Chondrocyte (in vitro differentiated cells): Measurements from ENCODE around the gene DNAJB6. TPM values are rescaled to one million over a fixed set of nuclear protein-coding genes. Genes with fewer than 3 reads are reported as not detected.

Experiments used
- DNase-seq: peaks from one replicate; pipeline ENCODE4 v3.0.0; 2021; ENCODE audit warnings: mixed read lengths, low spot score
- H3K27ac Mint-ChIP-seq: one replicate; pipeline ENCODE4 v1.8.0; 2021; ENCODE audit warnings: mild to moderate bottlenecking, moderate library complexity, mixed read lengths; ENCODE audit not compliant: unreplicated experiment
- H3K27me3 Mint-ChIP-seq: 2 replicates; pipeline ENCODE4 v1.8.0; 2021; ENCODE audit warnings: low read depth, mixed read lengths
- H3K36me3 Mint-ChIP-seq: 2 replicates; pipeline ENCODE4 v1.8.0; 2021; ENCODE audit warnings: low read depth, mixed read lengths
- H3K4me1 Mint-ChIP-seq: 2 replicates; pipeline ENCODE4 v1.8.0; 2021; ENCODE audit warnings: low read depth, mild to moderate bottlenecking, mixed read lengths
- H3K4me3 Mint-ChIP-seq: one replicate; pipeline ENCODE4 v1.8.0; 2021; ENCODE audit warnings: mild to moderate bottlenecking, moderate library complexity, mixed read lengths; ENCODE audit not compliant: unreplicated experiment
- H3K9me3 Mint-ChIP-seq: 2 replicates; pipeline ENCODE4 v1.8.0; 2021; ENCODE audit warnings: low read depth, mixed read lengths
- total RNA-seq: library from RNA; stranded (reverse); gene quantifications from 3 replicates; pipeline ENCODE4 v1.2.1, GENCODE V29; 2021
- TF ChIP-seq, protein P1 (sequence below): fragments of 200-600 bp; sonication (generic); IDR thresholded peaks from 2 replicates; pipeline ENCODE4 v1.5.0; 2021; ENCODE audit warnings: antibody characterized with exemption, mild to moderate bottlenecking, moderate library complexity

DNAJB6 gene
- total RNA-seq, 1 donor from 2014 or later: 108 TPM

DNA sequence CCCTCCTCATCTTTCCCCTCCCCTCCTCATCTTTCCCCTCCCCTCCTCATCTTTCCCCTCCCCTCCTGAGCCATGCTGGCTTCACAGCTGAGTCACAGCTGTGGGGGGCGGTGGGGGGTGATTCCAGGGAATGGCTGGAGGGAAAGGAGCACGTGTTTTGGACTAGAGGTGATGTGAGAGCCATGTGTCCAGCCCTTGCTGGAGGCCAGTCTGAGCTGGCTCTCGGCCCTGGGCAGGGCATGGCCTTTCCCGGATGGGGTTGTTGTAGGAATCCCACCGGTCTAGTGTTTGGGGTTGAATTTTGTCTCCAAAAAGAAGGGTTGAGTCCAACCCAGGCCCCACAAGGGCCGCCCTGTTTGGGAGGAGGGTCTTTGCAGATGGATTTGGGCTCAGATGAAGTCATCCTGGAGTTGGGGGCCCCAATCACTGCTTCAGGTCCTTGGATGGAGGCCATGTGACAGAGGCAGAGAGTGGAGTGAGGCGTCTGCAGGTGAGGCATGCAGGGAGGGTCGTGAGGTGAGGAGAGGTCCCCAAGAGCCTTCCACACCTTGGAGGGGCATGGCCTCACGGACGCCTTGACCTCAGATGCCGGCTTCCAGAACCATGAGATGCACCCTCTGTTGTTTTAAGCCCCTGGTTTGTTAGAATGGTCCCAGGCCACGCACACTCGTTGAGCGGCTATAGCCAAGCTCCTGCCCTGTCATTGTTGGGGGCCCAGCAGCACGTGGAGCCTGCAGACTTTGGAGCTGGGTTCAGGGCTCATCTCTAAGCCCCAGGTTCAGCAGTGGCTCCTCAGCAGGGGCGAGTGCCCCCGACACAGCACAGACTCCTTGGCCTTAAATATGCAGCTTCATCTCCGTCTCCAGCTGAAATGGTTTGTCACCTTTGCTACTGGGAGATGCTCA, 101.6 kb downstream of the DNAJB6 start:
- H3K27me3 Mint-ChIP-seq: peaks cover 1% of the 10 kb centered on the region
- H3K36me3 Mint-ChIP-seq: no peaks in the 10 kb centered on the region
- peak; percentile 63 for DNase-seq
- TF ChIP-seq, protein P1, sequence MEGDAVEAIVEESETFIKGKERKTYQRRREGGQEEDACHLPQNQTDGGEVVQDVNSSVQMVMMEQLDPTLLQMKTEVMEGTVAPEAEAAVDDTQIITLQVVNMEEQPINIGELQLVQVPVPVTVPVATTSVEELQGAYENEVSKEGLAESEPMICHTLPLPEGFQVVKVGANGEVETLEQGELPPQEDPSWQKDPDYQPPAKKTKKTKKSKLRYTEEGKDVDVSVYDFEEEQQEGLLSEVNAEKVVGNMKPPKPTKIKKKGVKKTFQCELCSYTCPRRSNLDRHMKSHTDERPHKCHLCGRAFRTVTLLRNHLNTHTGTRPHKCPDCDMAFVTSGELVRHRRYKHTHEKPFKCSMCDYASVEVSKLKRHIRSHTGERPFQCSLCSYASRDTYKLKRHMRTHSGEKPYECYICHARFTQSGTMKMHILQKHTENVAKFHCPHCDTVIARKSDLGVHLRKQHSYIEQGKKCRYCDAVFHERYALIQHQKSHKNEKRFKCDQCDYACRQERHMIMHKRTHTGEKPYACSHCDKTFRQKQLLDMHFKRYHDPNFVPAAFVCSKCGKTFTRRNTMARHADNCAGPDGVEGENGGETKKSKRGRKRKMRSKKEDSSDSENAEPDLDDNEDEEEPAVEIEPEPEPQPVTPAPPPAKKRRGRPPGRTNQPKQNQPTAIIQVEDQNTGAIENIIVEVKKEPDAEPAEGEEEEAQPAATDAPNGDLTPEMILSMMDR: no peak
- H3K4me1 Mint-ChIP-seq: peaks cover 3% of the 10 kb centered on the region
- H3K9me3 Mint-ChIP-seq: no peaks in the 10 kb centered on the region
- no peak overlapping the region for H3K27ac Mint-ChIP-seq
- H3K4me3 Mint-ChIP-seq: no peak overlapping the region

DNA sequence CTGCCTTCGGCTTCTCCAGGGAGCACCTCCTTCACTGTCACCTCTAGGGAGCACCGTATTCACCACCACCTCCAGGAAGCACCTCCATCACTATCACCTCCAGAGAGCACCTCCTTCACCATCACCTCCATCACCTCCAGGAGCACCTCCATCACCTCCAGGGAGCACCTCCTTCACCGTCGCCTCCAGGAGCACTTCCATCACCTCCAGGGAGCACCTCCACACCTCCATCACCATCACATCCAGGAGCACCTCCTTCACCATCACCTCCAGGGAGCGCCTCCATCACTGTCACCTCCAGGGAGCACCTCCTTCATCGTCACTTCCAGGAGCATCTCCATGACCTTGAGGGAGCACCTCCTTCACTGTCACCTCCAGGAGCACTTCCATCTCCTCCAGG, 102.3 kb downstream of the DNAJB6 start:
- Mint-ChIP-seq H3K27me3 (peaks cover 1% of the 10 kb centered on the region), H3K4me1 (peaks cover 3% of the 10 kb centered on the region), H3K27ac (no peak overlapping the region), H3K36me3 (no peaks in the 10 kb centered on the region), H3K9me3 (no peaks in the 10 kb centered on the region), H3K4me3 (no peak overlapping the region)
- TF ChIP-seq, protein P1: no peak
- DNase-seq: peak; percentile 48

DNA sequence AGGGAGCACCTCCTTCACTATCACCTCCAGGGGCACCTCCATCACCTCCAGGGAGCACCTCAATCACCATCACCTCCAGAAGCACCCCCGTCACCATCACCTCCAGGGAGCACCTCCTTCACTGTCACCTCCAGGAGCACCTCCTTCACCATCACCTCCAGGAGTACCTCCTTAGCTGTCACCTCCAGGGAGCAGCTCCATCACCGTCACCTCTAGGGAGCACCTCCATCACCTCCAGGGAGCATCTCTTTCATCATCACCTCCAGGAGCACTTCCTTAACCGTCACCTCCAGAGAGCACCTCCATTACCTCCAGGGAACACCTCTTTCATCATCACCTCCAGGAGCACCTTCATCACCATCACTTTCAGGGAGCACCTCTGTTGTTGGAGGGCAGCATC, 103.0 kb downstream of the DNAJB6 start:
- no peak overlapping the region for H3K27ac Mint-ChIP-seq
- no peaks in the 10 kb centered on the region for H3K36me3 Mint-ChIP-seq
- no peak for DNase-seq
- peaks cover 1% of the 10 kb centered on the region for H3K27me3 Mint-ChIP-seq
- peaks cover 3% of the 10 kb centered on the region for H3K4me1 Mint-ChIP-seq
- TF ChIP-seq, protein P1: no peak
- no peak overlapping the region for H3K4me3 Mint-ChIP-seq
- no peaks in the 10 kb centered on the region for H3K9me3 Mint-ChIP-seq

DNA sequence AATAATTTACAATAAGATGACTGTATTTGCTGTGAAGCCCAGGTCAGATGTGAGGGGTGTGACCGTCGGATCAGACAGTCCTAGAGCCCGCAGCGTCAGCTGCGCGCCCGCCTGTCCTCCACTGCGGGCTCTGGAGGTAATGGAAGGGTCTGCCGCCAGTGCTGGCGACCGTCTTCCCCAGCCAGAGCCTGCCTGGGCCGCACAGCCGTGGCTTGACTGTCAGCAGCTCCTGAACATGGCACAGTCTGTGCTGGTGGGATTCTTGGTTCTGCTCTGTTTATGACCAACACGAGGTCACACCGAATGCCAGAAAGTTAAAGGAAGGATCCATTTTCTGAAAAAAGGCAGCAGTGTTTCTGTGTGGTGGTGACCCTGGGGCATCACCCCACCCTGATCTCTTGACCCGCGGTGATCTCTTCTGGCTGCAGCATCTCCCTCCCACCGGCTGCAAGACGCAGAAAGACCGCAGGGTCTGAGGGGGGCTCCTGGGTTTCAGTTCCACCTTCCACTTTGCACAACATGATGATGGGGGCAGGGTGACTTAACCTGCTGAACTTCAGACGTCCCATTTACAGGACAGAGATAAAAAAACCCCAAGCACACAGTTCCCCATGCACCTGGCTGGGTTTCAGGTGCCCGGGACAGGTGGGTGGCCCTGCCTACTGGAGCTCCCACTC, 103.7 kb downstream of the DNAJB6 start:
- Mint-ChIP-seq H3K27me3 (peaks cover 1% of the 10 kb centered on the region), H3K27ac (no peak overlapping the region), H3K36me3 (no peaks in the 10 kb centered on the region), H3K9me3 (no peaks in the 10 kb centered on the region), H3K4me1 (peaks cover 3% of the 10 kb centered on the region), H3K4me3 (no peak overlapping the region)
- TF ChIP-seq, protein P1: no peak
- peak; percentile 61 for DNase-seq

DNA sequence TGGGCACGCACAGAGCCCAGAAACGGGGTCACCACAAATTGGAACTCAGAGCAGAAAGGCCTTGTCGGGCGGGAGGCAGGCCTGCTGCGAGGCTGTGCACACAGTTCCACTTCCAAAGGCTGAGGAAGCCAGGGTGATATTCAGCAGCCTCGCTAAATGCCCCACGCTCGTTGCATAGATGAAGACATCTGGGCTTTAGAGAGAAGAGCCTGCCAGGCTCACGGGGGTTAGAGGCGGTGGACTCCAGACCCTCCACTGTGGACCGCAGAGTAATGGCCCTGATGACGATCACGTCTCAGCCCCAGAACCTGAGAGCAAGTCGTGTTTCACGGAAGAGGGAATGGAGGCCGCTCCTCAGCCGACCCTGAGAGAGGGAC, 104.2 kb downstream of the DNAJB6 start:
- DNase-seq: peak; percentile 78
- H3K4me1 Mint-ChIP-seq: peaks cover 3% of the 10 kb centered on the region
- no peaks in the 10 kb centered on the region for H3K36me3 Mint-ChIP-seq
- no peaks in the 10 kb centered on the region for H3K9me3 Mint-ChIP-seq
- no peak overlapping the region for H3K4me3 Mint-ChIP-seq
- H3K27ac Mint-ChIP-seq: no peak overlapping the region
- TF ChIP-seq, protein P1: no peak
- peaks cover 1% of the 10 kb centered on the region for H3K27me3 Mint-ChIP-seq
